Nephron progenitor cell (in vitro differentiated cells): Measurements from ENCODE around the gene GLOD4.
"Not testable (repeated sequence)": the region's sequence is repeated elsewhere in the genome, so short reads cannot be mapped to it uniquely, and the experiment has no call there.

ENCODE experiments used
- DNase-seq: peaks from one replicate; pipeline ENCODE4 v3.0.0; 2021
- H3K27ac Mint-ChIP-seq: 2 replicates; pipeline ENCODE4 v1.8.0; 2021; ENCODE audit warnings: mild to moderate bottlenecking, moderate library complexity, mixed read lengths
- H3K27me3 Mint-ChIP-seq: 2 replicates; pipeline ENCODE4 v1.8.0; 2021; ENCODE audit warnings: mild to moderate bottlenecking, low read depth, mixed read lengths; ENCODE audit not compliant: poor library complexity
- H3K36me3 Mint-ChIP-seq: 2 replicates; pipeline ENCODE4 v1.8.0; 2021; ENCODE audit warnings: low read depth, mixed read lengths
- H3K4me1 Mint-ChIP-seq: 2 replicates; pipeline ENCODE4 v1.8.0; 2021; ENCODE audit warnings: mixed read lengths
- H3K4me3 Mint-ChIP-seq: 2 replicates; pipeline ENCODE4 v1.8.0; 2021; ENCODE audit warnings: mild to moderate bottlenecking, moderate library complexity, mixed read lengths
- H3K9me3 Mint-ChIP-seq: 2 replicates; pipeline ENCODE4 v1.8.0; 2021; ENCODE audit warnings: mild to moderate bottlenecking, moderate library complexity, mixed read lengths
- CTCF ChIP-seq: fragments of 200-600 bp; sonication (generic); IDR thresholded peaks from 2 replicates; pipeline ENCODE4 v1.5.0; 2021; ENCODE audit warnings: antibody characterized with exemption

The GLOD4 gene

GRCh38 chr17:753418-753817 lies 28.7 kb downstream of the GLOD4 start:
- TF ChIP-seq CTCF = no peak
- peaks cover 72% of the 10 kb centered on the region for H3K36me3 Mint-ChIP-seq
- peaks cover 25% of the 10 kb centered on the region for H3K9me3 Mint-ChIP-seq
- H3K27ac Mint-ChIP-seq = peak overlapping the region; percentile 93
- peaks cover 44% of the 10 kb centered on the region for H3K4me1 Mint-ChIP-seq
- DNase-seq = no peak
- H3K4me3 Mint-ChIP-seq = peak overlapping the region; percentile 66
- no peaks in the 10 kb centered on the region for H3K27me3 Mint-ChIP-seq

DNA sequence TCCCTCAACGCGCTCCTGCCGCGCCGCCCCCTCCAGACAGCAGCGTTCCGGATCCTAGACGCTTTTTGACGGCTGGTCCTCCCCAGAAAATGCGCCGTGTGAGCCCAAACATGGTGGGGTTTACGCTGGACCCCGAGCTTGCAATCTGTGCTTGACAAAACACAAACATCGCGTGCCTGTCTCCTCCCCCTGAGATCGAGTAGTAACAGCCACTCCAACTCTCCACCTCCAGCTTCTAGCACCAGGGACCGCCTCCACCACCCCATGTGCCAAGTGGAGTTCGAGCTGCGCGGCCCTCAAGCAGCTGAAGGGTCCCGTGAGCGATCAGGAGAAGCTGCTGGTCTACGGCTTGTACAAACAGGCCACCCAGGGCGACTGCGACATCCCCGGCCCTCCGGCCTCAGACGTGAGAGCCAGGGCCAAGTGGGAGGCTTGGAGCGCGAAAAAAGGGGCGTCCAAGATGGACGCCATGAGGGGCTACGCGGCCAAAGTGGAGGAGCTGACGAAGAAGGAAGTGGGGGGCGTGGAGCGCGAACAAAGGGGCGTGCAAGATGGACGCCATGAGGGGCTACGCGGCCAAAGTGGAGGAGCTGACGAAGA lies 29.4 kb downstream of the GLOD4 start:
- Mint-ChIP-seq H3K27ac (peak overlapping the region; percentile 32), H3K4me1 (peaks cover 44% of the 10 kb centered on the region), H3K36me3 (peaks cover 72% of the 10 kb centered on the region), H3K27me3 (no peaks in the 10 kb centered on the region), H3K9me3 (peaks cover 32% of the 10 kb centered on the region), H3K4me3 (peak overlapping the region; percentile 86)
- TF ChIP-seq CTCF = no peak
- DNase-seq = no peak

GRCh38 chr17:752002-752619 lies 30.0 kb downstream of the GLOD4 start, which contains the start of gene GEMIN4:
Gene GEMIN4, minus strand, starts transcription at chr17:752264. Its CDS starts 122 bp downstream, at chr17:752142.
- Mint-ChIP-seq H3K27me3 (no peaks in the 10 kb centered on the region), H3K9me3 (peaks cover 36% of the 10 kb centered on the region), H3K4me1 (peaks cover 44% of the 10 kb centered on the region), H3K36me3 (peaks cover 73% of the 10 kb centered on the region), H3K27ac (peak within 1 kb of the TSS; percentile 32), H3K4me3 (peak within 1 kb of the TSS; percentile 93)
- TF ChIP-seq CTCF = peak; percentile 86
- peak; percentile 99 for DNase-seq

DNA sequence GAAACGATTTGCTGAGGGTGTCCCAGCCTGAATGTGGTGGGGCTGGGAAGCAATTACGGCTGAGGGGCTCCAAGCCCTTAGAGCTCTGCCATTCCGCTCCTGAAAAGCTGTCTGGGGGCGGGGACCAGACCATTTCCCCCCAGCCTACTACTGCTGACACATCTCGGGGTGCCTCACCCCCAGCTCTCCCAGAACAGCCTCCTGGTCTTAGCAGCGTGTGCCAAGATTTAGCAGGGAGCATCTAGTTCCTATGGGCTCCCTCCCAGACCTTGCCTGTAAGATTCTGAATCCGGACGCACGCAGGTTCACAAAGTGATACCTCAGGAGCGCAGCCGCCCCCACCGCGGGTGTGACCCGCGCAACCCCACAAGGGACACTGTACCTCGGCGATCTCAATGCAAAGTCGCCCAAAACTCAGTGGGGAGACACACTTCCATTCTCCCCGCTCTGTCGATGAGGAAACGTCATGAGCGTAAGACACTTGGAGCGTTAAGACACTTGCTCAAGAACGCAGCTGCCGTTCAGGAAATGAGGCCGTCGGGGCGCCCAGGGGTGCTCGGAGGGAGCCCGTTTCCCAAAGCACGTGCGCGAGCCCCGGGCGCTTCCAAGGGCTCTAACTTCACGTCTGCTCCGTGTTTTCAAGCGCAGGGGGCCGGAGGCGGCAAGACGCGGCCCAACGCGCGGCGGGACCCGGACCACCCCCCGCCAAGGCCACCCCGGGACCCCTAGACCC lies 30.6 kb downstream of the GLOD4 start:
- Mint-ChIP-seq H3K9me3 (peaks cover 36% of the 10 kb centered on the region), H3K4me1 (peaks cover 44% of the 10 kb centered on the region), H3K27ac (no peak overlapping the region), H3K4me3 (peak overlapping the region; percentile 93), H3K27me3 (peaks cover 4% of the 10 kb centered on the region), H3K36me3 (peaks cover 73% of the 10 kb centered on the region)
- DNase-seq = no peak
- TF ChIP-seq CTCF = no peak

- peak overlapping the region; percentile 93 for H3K4me3 Mint-ChIP-seq
- DNase-seq = no peak
- peaks cover 35% of the 10 kb centered on the region for H3K4me1 Mint-ChIP-seq
- peaks cover 73% of the 10 kb centered on the region for H3K36me3 Mint-ChIP-seq
- peaks cover 36% of the 10 kb centered on the region for H3K9me3 Mint-ChIP-seq
- peaks cover 4% of the 10 kb centered on the region for H3K27me3 Mint-ChIP-seq
- no peak for TF ChIP-seq CTCF
- H3K27ac Mint-ChIP-seq = no peak overlapping the region
These were observed 31.5 kb downstream of the GLOD4 start for GRCh38 chr17:750431-751037.

DNA sequence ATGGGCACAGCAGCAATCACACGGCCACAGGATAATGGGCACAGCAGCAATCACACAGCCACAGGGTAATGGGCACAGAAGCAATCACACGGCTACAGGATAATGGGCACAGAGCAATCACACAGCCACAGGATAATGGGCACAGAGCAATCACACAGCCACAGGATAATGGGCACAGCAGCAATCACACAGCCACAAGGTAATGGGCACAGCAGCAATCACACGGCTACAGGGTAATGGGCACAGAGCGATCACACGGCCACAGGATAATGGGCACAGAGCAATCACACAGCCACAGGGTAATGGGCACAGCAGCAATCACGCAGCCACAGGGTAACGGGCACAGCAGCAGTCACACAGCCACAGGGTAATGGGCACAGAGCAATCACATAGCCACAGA lies 32.7 kb downstream of the GLOD4 start:
- H3K27me3 Mint-ChIP-seq, H3K4me3 Mint-ChIP-seq, H3K27ac Mint-ChIP-seq: not testable (repeated sequence)

GRCh38 chr17:748604-749003 lies 33.5 kb downstream of the GLOD4 start:
- H3K27me3 Mint-ChIP-seq, H3K27ac Mint-ChIP-seq, H3K4me3 Mint-ChIP-seq, DNase-seq: not testable (repeated sequence)
- peaks cover 77% of the 10 kb centered on the region for H3K36me3 Mint-ChIP-seq
- peaks cover 30% of the 10 kb centered on the region for H3K4me1 Mint-ChIP-seq
- peaks cover 36% of the 10 kb centered on the region for H3K9me3 Mint-ChIP-seq

More for the DNA sequence above, 32.7 kb downstream of the GLOD4 start:
- Mint-ChIP-seq H3K4me1 (peaks cover 34% of the 10 kb centered on the region), H3K9me3 (peaks cover 36% of the 10 kb centered on the region), H3K36me3 (peaks cover 73% of the 10 kb centered on the region)
- DNase-seq = not testable (repeated sequence)
